ENCODE results near the gene NES. TPM values are rescaled to one million over a fixed set of nuclear protein-coding genes. Genes with fewer than 3 reads are reported as not detected.
A peak's percentile ranks its signal among the peaks of the same experiment; 100 is the strongest.

The NES gene
- total and polyA plus RNA-seq, 2 experiments from 2014 or later = 25.0 to 95.9 TPM

DNA sequence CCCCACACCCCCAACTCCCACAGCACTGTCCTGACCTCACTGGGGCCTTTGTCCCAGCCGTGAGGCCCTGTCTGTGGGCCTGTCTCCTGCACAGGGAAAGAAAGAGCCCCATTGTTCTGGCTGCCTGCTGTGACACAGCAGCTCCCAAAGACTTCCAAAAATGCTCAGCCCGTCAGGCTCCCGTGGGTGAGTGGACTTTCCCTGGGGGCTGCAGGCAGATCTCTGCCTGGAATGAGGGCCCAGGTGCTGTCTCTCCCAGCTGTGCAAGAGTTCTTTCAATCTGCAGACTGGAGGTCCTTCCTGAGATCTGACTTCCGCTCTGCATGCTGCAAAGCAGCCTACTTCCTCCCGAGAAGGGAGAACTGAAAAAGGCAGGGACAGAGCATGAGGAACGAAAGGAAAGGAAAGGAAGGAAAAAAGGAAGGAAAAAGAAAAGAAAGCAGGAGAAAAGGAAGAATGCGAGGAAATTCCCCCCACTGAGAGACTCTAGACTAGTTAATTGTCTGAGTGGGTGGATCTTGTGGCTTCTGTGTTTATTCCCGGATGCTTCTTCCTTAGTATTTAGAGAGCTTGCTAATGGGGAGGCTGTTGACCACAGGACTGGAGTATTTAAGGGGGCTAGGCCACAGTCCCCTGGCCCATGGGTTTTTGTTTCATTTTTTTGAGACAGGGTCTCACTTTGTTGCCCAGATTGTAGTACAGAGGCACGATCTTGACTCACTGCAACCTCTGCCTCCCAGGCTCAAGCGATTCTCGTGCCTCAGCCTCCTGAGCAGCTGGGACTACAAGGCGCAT is 15.0 kb downstream of the NES start:
- H3K27ac ChIP-seq (ENCODE audit: low read depth) = peak overlapping the region; percentile 93
- H2AFZ ChIP-seq = no peak overlapping the region
- peaks cover 76% of the 10 kb centered on the region for H3K4me1 ChIP-seq (ENCODE audit: insufficient read depth)

More for the DNA sequence above, 15.0 kb downstream of the NES start:
- H3F3A ChIP-seq (replicated peaks; ENCODE audit: low read depth) = peaks cover 25% of the 10 kb centered on the region; the same call in 1 of the 2 replicates
- DNase-seq (ENCODE audit: low spot score) = no peak
- Mint-ChIP-seq H3K36me3 (ENCODE audit: low read depth) (peaks cover 2% of the 10 kb centered on the region; the same call in 1 of the 3 replicates), H3K4me1 (peaks cover 70% of the 10 kb centered on the region), H3K4me3 (peak overlapping the region; percentile 1; the same call in 1 of the 3 replicates), H3K27ac (peak overlapping the region; percentile 81), H3K9me3 (no peaks in the 10 kb centered on the region; the same call in 1 of the 3 replicates), H3K27me3 (ENCODE audit: insufficient read depth, low read depth, poor library complexity) (peaks cover 38% of the 10 kb centered on the region)
- H3K27me3 ChIP-seq (ENCODE audit: insufficient read depth) = peaks cover 26% of the 10 kb centered on the region
- peak overlapping the region; percentile 78; the same call in 1 of the 2 replicates for H3K4me2 ChIP-seq
- no peaks in the 10 kb centered on the region for H4K20me1 ChIP-seq (replicated peaks; ENCODE audit: insufficient read depth)
- no peak for ATAC-seq
- no peaks in the 10 kb centered on the region for H3K79me2 ChIP-seq (replicated peaks; ENCODE audit: insufficient read depth)
- H3K36me3 ChIP-seq (ENCODE audit: insufficient read depth) = no peaks in the 10 kb centered on the region
- no peak for TF ChIP-seq ZNF114 (CRISPR knock-in tag; IDR thresholded peaks at IDR 0.05)
- TF ChIP-seq, protein P1, sequence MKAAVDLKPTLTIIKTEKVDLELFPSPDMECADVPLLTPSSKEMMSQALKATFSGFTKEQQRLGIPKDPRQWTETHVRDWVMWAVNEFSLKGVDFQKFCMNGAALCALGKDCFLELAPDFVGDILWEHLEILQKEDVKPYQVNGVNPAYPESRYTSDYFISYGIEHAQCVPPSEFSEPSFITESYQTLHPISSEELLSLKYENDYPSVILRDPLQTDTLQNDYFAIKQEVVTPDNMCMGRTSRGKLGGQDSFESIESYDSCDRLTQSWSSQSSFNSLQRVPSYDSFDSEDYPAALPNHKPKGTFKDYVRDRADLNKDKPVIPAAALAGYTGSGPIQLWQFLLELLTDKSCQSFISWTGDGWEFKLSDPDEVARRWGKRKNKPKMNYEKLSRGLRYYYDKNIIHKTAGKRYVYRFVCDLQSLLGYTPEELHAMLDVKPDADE (IDR thresholded peaks at IDR 0.05) = no peak
- TF ChIP-seq, protein P2, sequence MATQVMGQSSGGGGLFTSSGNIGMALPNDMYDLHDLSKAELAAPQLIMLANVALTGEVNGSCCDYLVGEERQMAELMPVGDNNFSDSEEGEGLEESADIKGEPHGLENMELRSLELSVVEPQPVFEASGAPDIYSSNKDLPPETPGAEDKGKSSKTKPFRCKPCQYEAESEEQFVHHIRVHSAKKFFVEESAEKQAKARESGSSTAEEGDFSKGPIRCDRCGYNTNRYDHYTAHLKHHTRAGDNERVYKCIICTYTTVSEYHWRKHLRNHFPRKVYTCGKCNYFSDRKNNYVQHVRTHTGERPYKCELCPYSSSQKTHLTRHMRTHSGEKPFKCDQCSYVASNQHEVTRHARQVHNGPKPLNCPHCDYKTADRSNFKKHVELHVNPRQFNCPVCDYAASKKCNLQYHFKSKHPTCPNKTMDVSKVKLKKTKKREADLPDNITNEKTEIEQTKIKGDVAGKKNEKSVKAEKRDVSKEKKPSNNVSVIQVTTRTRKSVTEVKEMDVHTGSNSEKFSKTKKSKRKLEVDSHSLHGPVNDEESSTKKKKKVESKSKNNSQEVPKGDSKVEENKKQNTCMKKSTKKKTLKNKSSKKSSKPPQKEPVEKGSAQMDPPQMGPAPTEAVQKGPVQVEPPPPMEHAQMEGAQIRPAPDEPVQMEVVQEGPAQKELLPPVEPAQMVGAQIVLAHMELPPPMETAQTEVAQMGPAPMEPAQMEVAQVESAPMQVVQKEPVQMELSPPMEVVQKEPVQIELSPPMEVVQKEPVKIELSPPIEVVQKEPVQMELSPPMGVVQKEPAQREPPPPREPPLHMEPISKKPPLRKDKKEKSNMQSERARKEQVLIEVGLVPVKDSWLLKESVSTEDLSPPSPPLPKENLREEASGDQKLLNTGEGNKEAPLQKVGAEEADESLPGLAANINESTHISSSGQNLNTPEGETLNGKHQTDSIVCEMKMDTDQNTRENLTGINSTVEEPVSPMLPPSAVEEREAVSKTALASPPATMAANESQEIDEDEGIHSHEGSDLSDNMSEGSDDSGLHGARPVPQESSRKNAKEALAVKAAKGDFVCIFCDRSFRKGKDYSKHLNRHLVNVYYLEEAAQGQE (IDR thresholded peaks at IDR 0.05; ENCODE audit: unreplicated experiment) = no peak
- TF ChIP-seq, protein P3, sequence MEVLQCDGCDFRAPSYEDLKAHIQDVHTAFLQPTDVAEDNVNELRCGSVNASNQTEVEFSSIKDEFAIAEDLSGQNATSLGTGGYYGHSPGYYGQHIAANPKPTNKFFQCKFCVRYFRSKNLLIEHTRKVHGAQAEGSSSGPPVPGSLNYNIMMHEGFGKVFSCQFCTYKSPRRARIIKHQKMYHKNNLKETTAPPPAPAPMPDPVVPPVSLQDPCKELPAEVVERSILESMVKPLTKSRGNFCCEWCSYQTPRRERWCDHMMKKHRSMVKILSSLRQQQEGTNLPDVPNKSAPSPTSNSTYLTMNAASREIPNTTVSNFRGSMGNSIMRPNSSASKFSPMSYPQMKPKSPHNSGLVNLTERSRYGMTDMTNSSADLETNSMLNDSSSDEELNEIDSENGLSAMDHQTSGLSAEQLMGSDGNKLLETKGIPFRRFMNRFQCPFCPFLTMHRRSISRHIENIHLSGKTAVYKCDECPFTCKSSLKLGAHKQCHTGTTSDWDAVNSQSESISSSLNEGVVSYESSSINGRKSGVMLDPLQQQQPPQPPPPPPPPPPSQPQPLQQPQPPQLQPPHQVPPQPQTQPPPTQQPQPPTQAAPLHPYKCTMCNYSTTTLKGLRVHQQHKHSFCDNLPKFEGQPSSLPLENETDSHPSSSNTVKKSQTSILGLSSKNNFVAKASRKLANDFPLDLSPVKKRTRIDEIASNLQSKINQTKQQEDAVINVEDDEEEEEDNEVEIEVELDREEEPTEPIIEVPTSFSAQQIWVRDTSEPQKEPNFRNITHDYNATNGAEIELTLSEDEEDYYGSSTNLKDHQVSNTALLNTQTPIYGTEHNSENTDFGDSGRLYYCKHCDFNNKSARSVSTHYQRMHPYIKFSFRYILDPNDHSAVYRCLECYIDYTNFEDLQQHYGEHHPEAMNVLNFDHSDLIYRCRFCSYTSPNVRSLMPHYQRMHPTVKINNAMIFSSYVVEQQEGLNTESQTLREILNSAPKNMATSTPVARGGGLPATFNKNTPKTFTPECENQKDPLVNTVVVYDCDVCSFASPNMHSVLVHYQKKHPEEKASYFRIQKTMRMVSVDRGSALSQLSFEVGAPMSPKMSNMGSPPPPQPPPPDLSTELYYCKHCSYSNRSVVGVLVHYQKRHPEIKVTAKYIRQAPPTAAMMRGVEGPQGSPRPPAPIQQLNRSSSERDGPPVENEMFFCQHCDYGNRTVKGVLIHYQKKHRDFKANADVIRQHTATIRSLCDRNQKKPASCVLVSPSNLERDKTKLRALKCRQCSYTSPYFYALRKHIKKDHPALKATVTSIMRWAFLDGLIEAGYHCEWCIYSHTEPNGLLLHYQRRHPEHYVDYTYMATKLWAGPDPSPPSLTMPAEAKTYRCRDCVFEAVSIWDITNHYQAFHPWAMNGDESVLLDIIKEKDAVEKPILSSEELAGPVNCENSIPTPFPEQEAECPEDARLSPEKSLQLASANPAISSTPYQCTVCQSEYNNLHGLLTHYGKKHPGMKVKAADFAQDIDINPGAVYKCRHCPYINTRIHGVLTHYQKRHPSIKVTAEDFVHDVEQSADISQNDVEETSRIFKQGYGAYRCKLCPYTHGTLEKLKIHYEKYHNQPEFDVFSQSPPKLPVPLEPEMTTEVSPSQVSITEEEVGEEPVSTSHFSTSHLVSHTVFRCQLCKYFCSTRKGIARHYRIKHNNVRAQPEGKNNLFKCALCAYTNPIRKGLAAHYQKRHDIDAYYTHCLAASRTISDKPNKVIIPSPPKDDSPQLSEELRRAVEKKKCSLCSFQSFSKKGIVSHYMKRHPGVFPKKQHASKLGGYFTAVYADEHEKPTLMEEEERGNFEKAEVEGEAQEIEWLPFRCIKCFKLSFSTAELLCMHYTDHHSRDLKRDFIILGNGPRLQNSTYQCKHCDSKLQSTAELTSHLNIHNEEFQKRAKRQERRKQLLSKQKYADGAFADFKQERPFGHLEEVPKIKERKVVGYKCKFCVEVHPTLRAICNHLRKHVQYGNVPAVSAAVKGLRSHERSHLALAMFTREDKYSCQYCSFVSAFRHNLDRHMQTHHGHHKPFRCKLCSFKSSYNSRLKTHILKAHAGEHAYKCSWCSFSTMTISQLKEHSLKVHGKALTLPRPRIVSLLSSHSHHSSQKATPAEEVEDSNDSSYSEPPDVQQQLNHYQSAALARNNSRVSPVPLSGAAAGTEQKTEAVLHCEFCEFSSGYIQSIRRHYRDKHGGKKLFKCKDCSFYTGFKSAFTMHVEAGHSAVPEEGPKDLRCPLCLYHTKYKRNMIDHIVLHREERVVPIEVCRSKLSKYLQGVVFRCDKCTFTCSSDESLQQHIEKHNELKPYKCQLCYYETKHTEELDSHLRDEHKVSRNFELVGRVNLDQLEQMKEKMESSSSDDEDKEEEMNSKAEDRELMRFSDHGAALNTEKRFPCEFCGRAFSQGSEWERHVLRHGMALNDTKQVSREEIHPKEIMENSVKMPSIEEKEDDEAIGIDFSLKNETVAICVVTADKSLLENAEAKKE (CRISPR knock-in tag; IDR thresholded peaks at IDR 0.05) = no peak
- TF ChIP-seq NANOG (IDR thresholded peaks at IDR 0.05; ENCODE audit: borderline replicate concordance) = no peak
- TF ChIP-seq POLR2AphosphoS5 (IDR thresholded peaks at IDR 0.05; ENCODE audit: low read depth) = no peak
- TF ChIP-seq EZH2 (IDR thresholded peaks at IDR 0.05; ENCODE audit: low read depth, unreplicated experiment) = no peak
- TF ChIP-seq EZH2phosphoT487 (IDR thresholded peaks at IDR 0.05; ENCODE audit: unreplicated experiment) = no peak
- TF ChIP-seq CREB1 (CRISPR knock-in tag; IDR thresholded peaks at IDR 0.05; ENCODE audit: low read depth) = no peak
- no peak overlapping the region for H3K4me3 ChIP-seq
- H3K9me2 ChIP-seq (ENCODE audit: insufficient read depth) = no peaks in the 10 kb centered on the region
